GM18508 (cell line): ENCODE measurements around the gene MPST.
"Not testable (repeated sequence)": the region's sequence is repeated elsewhere in the genome, so short reads cannot be mapped to it uniquely, and the experiment has no call there.

ENCODE experiments used
- ATAC-seq: cut with Tn5 transposase; IDR thresholded peaks from one replicate; pipeline ENCODE4 v1.9.1; 2021; ENCODE audit warnings: moderate number of reproducible peaks; ENCODE audit not compliant: insufficient read depth, unreplicated experiment

The MPST gene

DNA sequence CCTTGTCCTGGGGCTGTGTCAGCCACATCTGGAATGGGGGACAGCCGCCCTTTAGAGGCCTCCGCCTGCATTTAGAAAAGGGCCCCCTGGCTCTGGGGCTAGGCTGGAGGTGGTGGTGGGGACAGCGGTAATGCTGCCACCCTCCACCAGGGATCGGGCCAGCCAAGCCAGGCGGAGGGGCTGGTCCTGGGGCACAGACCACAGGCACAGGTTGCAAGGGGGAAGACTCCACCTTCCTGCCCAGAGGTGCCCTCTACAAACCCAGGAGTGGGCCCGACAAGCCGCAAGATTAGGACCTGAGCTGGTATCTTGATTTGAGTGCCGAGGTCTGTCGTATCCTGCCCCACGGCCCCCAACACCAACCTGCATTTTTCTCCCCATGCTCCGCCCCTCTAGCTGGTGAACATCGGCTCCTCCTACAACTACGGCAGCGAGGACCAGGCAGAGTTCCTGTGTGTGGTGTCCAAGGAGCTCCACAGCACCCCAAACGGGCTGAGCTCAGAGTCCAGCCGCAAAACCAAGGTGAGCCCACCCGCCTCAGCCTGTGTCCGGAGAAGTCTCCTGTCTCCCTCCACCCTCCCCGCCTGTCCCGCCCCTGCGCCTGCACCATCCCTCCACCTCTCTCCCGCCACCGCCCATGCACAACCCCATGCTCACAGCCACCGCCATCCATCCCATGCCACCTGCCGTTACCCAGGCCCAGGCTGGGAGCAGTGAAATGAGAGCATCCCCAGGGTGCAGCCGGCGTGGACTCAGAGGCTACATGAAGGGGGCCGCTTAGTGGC, 39.6 kb downstream of the MPST start:
- ATAC-seq, result no peak

DNA sequence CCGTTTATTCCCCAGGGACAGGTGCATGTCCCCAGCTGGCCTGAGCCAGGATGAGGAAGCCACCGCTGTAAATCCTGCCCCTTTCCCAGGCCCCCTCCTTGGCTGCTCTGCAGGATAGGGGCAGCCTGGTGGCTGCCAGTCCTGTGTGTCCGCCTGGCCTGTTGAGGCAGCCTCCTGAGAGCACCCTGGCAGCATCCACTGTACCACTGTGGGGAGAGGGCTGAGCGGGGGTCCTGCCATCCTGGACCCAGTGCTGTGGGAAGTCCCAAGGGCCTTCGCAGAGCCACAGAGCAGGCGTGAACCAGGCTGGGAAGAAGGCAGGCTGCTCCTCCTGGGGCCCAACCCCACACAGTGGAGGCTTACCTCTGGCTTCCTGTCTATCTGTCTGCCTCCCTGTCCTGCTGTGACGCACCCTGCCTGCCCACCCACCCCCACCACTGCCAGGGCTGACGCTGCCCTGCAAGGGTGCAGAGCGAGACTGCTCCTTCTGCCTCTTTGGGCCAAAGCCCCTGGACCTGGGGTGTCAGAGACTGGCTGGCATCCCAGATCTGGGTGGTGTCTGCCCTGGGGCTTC, 40.4 kb downstream of the MPST start:
- no peak for ATAC-seq

DNA sequence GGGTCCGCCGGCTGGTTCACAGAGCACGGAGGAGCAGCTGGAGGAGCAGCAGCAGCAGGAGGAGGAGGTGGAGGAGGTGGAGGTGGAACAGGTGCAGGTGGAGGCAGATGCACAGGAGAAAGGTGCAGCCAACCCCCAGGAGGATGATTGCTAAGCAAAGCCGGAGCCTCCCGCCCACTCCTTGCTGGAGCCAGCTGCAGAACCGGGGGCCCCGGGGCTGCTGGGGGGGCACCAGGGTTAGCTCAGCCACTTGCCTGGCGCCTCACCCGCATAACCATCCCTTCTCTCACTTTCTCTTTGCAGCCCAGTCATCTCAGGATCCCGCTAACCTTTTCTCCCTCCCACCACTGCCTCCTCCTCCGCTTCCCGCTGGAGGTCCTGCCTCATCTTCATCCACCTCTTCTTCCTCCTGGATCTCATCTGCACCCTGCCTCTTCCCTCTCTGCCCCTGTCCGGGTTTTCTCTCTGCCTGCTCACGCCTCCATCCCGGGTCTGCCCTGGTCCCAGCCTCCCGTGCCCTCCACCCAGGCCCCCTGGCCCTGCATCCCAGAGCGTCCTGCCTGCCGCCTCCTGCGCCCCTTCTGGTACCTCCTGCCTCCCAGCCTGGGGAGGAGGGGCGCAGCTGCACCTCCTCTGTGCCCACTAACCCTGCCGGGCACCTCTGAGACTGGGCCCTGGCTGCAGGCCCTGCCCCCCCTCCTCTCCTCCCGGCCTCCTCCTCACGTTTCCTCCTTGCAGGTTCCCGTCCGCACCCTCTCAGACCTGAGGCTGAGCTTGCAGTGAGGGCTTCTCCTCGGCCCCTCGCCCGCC, 41.5 kb downstream of the MPST start:
- no peak for ATAC-seq

DNA sequence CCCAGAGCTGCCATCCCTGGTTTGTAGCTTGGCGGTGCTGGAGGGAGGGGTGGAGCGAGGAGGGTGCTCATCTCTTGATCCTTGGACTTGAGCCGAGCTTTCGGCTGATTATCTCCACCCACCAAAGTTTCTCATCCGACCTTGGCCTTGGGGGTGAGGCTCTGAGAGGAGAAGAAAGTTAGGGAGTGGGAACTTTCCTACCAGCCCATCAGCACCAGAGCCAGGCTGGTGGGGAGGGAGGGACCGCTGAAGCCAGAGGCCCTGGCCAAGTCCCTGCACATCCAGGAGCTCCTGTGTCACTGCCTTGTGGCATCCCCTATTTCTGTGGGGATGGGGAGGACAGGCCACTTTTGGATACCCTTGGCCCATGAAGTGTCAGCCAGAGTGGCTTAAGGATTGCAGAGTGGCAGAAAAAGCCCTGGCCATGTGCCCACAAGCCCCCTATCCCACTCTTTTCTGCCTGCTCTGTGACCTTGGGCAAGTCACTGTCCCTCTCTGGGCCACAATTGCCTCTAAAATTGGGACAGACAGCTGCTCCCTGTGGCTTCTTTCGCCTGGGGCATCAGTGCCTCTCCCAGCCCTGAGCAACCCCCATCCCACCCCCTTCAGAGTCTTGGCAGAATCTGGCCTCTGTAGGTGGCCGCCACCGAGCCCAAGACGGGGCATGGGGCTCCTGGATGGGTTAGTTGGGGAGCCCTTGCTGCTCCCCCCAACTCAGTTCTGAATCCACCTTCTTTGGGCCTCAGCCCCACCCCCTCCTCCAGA, 42.3 kb downstream of the MPST start:
- no peak for ATAC-seq

DNA sequence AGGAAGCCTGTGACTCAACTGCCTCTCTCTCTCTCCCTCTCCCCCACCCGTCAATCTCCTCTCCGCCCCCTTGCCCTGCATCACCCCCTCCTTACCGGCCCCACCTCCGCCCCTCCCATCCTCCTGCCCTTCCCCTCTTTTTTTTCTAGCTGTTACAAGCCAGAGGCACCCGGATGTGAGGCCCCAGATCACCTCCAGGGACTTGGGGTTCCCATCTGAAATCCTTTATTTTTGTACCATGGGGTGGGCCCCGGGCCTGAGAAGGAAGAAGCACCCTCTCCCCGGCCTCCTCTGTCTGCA, 42.8 kb downstream of the MPST start:
- no peak for ATAC-seq

DNA sequence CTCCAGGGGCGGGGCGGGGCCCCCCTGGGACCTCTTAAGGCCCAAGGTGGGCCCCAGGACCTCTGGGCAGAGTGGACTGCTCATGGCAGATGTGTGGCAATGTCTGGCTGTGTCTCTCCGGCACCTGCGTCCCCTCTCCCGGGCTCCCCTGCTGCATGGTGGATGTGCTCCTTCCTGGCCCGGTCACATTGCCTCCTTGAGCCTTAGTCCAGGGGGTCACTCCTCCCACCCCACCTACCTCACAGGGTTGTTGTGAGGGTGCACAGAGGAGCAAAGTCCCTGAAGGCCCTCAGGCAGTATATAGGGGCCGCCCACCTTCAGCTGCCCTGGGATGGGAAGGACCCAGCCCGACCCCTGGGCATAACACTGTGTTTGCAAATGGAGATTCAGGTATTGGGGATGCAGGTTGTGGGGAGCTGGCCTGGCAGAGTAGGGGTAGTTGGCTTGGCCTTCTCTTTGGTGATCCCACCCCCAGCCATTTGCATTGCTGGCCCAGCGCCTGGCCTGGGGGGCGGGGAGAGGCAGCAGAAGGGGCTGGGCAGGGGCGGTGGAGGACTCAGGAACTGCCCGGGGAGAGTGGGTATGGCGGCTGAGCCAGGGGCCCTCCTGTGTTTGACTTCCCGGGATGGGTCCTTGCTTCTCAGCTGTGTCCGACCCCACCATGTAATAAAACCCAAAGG, 43.3 kb downstream of the MPST start:
- no peak for ATAC-seq

DNA sequence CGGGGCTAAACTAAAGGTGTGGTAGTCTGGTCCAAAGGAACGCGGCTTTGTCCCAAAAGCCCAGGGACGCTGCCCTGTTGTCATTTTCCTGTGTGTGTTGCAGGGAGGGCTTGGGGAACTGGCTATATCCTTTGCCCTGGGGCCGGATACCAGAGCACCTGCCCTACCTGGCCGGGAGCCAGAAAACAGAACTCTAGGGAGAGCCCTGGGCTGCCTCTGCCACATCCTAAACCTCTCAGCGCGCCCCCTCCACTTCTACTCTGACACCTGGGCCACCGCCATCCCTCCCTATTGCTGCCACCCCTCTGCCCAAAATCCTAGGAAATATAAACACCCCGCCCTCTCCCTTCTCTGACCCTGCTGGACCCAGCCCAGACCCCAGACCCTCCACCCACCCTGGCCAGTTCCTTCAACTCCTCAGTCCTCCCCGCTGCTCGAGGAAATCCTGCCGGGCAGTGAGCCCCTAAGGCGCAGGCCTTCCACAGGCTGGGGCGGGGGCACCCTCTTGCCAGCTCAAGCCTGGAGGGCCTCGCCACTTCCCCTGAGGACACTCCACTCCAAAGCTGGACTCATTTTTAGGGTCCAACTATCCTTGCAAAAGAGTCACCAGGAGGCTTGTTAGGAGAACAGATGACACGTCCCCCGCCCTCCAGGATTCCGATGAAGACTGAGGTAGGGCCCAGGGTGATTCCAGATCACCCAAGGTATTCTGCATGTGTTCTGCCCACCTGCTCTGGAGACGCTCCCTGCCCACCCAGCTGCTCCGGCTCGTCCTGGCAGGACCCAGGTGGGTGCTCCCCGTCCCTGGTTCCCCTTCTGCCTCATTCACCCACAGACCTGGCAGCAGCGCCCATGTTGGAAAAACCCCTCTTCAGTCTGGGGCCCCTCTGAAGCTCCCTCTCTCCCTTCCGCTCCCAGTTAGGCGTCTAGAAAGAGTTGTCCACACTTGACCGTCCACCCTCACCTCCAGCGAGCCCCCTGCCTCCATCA, 44.2 kb downstream of the MPST start:
- ATAC-seq, result no peak

DNA sequence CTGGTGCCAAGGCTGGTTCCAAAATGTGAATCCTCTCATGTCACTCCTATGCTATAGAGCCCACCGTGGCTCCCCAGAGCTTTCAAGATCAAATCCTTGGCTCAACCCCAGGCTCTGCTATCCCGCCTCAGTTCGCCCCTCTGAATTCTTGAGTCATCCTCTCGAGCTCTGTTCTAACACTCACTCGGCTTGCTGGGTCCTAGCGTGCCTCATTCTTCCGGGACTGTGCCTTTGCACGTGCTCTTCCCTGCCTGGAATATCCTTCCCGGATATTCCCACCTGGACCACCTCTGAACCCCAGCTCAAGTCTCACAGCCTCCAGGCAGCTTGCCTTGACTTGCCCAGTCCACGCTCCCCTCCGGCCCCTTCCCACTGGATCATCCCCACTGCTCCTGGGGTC, 45.0 kb downstream of the MPST start:
- no peak for ATAC-seq

DNA sequence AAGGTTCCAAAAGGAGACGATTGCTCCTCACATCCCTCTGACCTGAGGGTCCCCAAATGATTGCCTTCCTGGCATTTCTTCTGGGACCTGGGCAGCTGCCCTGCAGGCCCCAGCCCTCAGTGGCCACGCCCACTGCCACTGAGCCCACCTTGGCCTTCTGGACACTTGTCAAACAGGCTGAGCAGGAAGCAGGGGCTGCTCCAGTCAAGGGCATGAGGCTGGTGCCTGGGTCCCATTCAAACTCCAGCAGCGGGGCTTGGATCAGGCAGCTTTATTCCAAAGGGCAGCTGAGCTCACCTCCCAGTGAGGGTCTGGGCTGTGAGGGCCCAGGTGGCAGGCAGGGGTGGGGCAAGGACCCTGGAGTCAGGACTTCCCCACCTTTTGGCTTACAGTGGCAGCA, 45.6 kb downstream of the MPST start:
- ATAC-seq, result no peak

DNA sequence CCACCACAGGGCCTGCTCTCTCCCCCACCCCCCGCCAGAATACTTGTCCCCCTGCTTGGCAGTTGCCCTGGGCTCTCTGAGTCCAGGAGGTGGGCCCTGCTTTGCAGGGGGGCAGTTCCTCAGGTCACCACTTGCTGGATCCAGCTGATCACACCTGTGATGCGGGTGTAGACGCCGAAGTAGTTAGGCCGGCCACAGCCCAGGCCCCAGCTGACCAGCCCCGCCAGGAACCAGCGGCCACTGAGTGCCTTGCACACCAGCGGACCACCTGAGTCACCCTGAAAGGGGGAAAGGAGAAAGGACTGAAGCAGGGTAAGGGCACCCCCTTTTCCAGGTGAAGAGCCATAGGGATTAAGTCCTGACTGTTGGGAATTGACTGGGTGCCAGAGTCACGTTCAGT, 46.4 kb downstream of the MPST start:
- no peak for ATAC-seq

DNA sequence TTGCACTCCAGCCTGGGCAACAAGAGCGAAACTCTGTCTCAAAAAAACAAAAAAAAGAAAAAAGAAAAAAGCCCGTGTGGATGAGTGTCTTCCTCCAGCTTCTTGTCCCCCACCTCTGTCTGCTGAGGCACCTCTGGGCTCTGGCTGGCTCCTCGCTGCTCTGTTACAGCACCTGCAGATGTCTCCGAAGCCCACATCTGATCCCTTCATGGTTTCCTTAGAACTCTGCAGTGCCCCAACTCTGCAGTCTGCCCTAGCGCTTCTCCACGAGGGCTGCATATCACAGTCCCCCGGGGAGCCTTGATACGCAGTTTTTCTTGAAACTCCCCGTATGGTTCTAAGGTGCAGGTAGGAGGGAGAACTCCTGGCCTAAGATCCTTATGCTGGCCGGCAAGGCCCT, 47.9 kb downstream of the MPST start:
- no peak for ATAC-seq

DNA sequence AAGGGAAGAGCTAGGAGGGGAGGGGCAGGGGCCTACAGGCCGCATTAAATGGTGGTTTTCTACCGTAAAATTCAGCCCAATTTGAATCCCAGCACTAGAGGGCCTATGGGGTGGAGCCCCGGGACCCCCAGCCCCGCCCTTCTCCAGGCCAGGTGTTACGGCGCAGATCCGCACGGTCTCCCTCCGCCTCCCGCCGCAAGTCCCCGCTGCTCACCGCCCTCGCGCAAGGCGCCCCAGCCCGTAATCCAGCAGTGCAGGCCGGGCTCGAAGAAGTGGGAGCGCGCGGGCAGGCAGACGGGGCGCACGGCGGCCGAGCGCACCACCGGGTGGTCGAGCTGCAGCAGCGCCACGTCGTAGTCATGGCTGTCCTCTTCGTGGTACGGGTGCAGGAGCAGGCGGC, 49.3 kb downstream of the MPST start:
- ATAC-seq, result no peak

DNA sequence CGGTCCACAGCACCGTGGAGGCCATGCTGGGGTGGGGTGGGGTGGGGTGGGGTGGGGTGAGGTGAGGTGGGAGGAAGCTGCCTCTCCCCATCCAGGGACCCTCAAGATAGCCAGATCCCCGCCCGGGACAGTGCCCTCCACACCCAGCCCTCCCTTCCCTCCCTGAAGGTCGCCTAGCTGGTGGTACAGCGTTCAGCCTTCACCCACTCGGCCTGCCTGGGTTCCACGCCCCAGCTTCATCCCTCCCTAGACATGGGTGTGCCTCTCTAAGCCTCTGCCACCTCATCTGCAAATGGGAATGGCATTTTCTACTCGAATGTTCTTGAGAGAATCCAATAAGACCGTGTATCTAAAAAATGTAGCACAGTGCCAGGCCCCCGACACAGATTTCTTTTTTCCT, 49.8 kb downstream of the MPST start:
- ATAC-seq, result no peak

DNA sequence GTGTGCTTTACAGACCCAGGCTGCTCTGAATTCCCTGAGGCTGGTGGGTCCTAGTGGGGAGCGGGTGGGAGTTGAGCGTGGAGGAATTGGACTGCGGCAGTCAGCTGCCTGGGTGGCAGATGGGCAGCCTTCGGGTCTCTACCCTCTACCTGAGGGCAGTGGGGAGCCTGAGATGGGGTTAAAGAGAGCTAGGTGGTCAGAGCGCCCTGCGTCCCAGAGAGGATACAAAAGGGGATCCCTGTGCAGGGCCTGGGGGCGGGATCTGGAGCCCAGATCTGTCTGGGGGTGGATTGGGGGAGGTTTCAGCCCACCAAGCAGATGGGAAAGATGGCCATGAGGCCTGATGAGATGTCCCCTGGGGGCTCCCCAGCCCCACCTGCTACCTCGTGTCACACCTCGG, 50.2 kb downstream of the MPST start:
- no peak for ATAC-seq

DNA sequence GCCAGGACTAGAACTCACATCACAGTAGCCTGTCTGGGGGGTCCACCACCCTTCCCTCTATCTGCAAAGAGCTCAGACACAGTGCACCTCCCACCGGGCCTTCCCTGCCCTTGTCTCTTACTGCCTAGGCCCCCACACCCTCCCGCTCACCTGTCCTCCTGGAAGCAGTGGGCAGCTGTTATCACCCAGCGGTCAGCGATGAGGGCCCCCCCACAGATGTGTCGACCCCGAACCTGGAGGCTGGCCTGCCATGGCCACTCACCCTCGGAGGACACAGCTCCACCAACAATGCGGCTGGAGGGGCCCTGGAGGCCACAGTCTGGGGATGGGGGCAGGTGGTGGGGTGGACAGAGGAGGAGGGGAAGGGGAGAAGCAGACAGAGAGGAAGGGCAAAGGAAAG, 50.8 kb downstream of the MPST start:
- ATAC-seq, result no peak

DNA sequence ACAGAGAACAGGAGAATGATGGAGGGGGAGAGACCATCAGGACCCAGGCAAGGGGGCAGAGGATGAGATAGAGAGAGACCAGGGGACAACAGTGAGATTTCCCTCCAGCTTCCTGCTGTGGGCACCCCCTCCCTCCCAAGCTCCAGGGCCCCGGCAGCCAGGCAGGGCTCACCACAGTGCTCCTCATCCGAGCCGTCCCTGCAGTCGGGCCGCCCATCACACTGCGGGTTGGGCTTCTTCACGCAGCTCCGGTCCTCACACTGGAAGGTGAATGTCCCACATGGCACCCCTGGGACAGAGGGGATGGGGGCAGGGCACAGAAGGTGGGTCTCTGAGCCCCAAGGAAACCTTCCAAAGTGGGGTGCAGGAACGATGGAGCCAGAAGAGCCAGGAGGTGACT, 51.2 kb downstream of the MPST start:
- no peak for ATAC-seq

DNA sequence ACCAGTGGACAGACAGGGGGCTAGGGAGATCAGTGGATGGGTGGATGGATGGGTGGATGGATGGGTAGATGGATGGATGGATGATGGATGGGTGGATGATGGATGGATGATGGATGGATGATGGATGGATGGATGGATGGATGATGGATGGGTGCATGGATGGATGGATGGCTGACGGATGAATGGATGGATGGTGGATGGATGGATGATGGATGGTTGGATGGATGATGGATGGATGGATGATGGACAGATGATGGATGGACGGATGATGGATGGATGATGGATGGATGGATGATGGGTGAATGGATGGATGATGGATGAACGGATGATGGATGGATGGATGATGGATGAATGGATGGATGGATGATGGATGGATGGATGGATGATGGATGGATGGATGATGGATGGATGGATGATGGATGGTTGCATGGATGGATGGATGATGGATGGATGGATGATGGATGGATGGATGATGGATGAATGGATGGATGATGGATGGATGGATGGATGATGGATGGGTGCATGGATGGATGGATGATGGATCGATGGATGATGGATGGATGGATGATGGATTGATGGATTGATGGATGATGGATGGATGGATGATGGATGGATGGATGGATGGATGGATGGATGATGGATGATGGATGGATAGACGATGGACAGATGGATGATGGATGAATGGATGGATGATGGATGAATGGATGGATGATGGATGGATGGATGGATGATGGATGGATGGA, 52.5 kb downstream of the MPST start:
- not testable (repeated sequence) for ATAC-seq

DNA sequence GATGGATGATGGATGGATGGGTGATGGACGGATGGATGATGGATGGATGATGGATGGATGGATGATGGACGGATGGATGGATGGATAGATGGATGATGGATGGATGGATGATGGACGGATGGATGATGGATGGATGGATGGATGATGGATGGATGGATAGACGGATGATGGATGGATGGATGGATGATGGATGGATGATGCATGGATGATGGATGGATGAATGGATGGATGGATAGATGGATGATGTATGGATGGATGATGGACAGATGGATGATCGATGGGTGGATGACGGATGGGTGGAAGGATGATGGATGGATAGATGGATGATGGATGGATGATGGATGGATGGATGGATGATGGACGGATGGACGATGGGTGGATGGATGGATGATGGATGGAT, 53.1 kb downstream of the MPST start:
- no peak for ATAC-seq

DNA sequence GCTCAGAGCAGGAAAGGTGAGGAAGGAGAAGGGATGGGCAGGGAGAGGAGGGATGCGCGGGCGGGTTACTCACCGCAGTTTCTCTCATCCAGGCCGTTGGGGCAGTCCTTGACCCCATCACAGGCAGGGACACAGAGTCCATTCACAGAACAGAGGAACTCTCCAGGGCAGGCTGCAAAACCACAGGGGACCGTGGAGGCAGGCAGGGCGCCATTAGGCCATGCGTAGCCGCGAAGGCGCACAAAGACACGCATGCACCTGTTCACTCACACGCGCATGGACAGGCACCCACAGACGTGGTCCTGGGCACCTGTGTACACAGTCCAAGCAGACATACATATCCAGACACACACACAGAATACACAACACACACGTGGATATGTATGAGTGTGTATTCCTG, 55.0 kb downstream of the MPST start:
- ATAC-seq, result no peak
